Measurements from ENCODE around the gene NINJ1. TPM values are rescaled to one million over a fixed set of nuclear protein-coding genes. Genes with fewer than 3 reads are reported as not detected.
"Not testable (repeated sequence)": the region's sequence is repeated elsewhere in the genome, so short reads cannot be mapped to it uniquely, and the experiment has no call there.

NINJ1 gene
- total and polyA plus RNA-seq, 2 of the 13 experiments (the other 11 are each of a cell fraction or from before 2014, with no cell fraction given), result 81.2 to 92.1 TPM

GRCh38 chr9:93117521-93117920 lies 16.5 kb downstream of the NINJ1 start:
- FAIRE-seq; H3K4me3 ChIP-seq (replicated peaks in 1 of 3; ENCODE audit: insufficient read depth in 1 of 3, low read depth in 2 of 3, low read length in 3 of 3); BruUV-seq (replicated peaks); H3K9me3 ChIP-seq (ENCODE audit: low read length); H3K79me2 ChIP-seq (ENCODE audit: insufficient read depth, low read length); in situ Hi-C loops (cut with HindIII; ENCODE audit: extremely low pct_ligation_motif_present, low pct_unique_long_range_greater_than_20kb); ATAC-seq; H2AFZ ChIP-seq (ENCODE audit: low read length); intact Hi-C loops (cut with micrococcal nuclease; ENCODE audit: unreplicated experiment); H3K27me3 ChIP-seq (ENCODE audit: control insufficient read depth in 1 of 2, insufficient read depth in 2 of 2, low read length in 2 of 2); H3K4me2 ChIP-seq (ENCODE audit: low read depth, low read length); H4K20me1 ChIP-seq (ENCODE audit: insufficient read depth, low read length); H3K27ac ChIP-seq (ENCODE audit: extremely low read length, insufficient read depth, low read length); DNase-seq (ENCODE audit: low spot score); H3K9ac ChIP-seq (ENCODE audit: insufficient read depth, low read depth, low read length); CTCF ChIA-PET (ENCODE audit: low intra/inter-chr PET ratio, low total read pairs): not testable (repeated sequence)
- POLR2A ChIA-PET, result interaction anchor here (4.6 to 13.7 kb wide), 2 partner anchors 10 to 15 kb away, joined by 32 to 195 read pairs; partner anchors contain the start of gene NINJ1
- peaks cover 63% of the 10 kb centered on the region for H3K4me1 ChIP-seq (ENCODE audit: insufficient read depth, low read length)
- peaks cover 7 to 12% of the 10 kb centered on the region in 2 experiments; a peak in 4 of 5 replicates for H3K36me3 ChIP-seq (replicated peaks in 1 of 2; ENCODE audit: control insufficient read depth in 1 of 2, insufficient read depth in 2 of 2, low read length in 2 of 2)
- WGBS (ENCODE audit: low lambda C conversion rate), result 90% methylated on average over 9 of the region's 9 CpGs

GRCh38 chr9:93116072-93116961 lies 17.7 kb downstream of the NINJ1 start:
- Histone ChIP-seq H3K27me3 (ENCODE audit: control insufficient read depth in 1 of 2, insufficient read depth in 2 of 2, low read length in 2 of 2) (no peaks in the 10 kb centered on the region), H4K20me1 (ENCODE audit: insufficient read depth, low read length) (no peaks in the 10 kb centered on the region), H3K4me1 (ENCODE audit: insufficient read depth, low read length) (peaks cover 75% of the 10 kb centered on the region), H3K9ac (ENCODE audit: insufficient read depth, low read depth, low read length) (peak overlapping the region; percentile 70), H3K79me2 (ENCODE audit: insufficient read depth, low read length) (no peaks in the 10 kb centered on the region), H3K36me3 (replicated peaks in 1 of 2; ENCODE audit: control insufficient read depth in 1 of 2, insufficient read depth in 2 of 2, low read length in 2 of 2) (peaks cover 0 to 2% of the 10 kb centered on the region in 2 experiments; a peak in 2 of 5 replicates), H3K4me3 (replicated peaks in 1 of 3; ENCODE audit: insufficient read depth in 1 of 3, low read depth in 2 of 3, low read length in 3 of 3) (peak overlapping the region in 1 of 3 experiments; percentile 46; a peak in 2 of 6 replicates), H3K27ac (ENCODE audit: extremely low read length, insufficient read depth, low read length) (peak overlapping the region; percentile 84), H3K4me2 (ENCODE audit: low read depth, low read length) (peak overlapping the region; percentile 77), H3K9me3 (ENCODE audit: low read length) (no peaks in the 10 kb centered on the region), H2AFZ (ENCODE audit: low read length) (no peak overlapping the region)
- DNase-seq (ENCODE audit: low spot score) (peak; percentile 84), FAIRE-seq (peak; percentile 92), ATAC-seq (peak; percentile 16)
- POLR2A ChIA-PET, result interaction anchor here (0.7 to 13.7 kb wide), 5 partner anchors 11 to 22 kb away, joined by 3 to 195 read pairs (median 4); partner anchors contain the start of genes CARD19 and NINJ1
- in situ Hi-C loops (cut with HindIII; ENCODE audit: extremely low pct_ligation_motif_present, low pct_unique_long_range_greater_than_20kb) (no loop called here), intact Hi-C loops (cut with micrococcal nuclease; ENCODE audit: unreplicated experiment) (no loop called here)
- WGBS (ENCODE audit: low lambda C conversion rate), result 57% methylated on average over 7 of the region's 17 CpGs
- CTCF ChIA-PET (ENCODE audit: low intra/inter-chr PET ratio, low total read pairs), result no interaction called here
- no TSS peak for BruUV-seq (replicated peaks)
- no peak for TF ChIP-seq ZNF800 (CRISPR knock-in tag; IDR thresholded peaks at IDR 0.05)
- TF ChIP-seq SRSF1 (optimal IDR thresholded peaks at IDR 0.05; ENCODE audit: low read depth, low read length), result no peak
- no peak for TF ChIP-seq DBP (CRISPR knock-in tag; IDR thresholded peaks at IDR 0.05; ENCODE audit: not compliant biosample characterization)
- TF ChIP-seq ZC3H4 (CRISPR knock-in tag; IDR thresholded peaks at IDR 0.05; ENCODE audit: borderline replicate concordance), result no peak
- TF ChIP-seq SMYD3 (CRISPR knock-in tag; IDR thresholded peaks at IDR 0.05), result no peak
- TF ChIP-seq KMT2B (CRISPR knock-in tag; IDR thresholded peaks at IDR 0.05), result 0 out of 2 replicates have a peak, but pooled peaks have one; percentile 32
- TF ChIP-seq, protein P1, sequence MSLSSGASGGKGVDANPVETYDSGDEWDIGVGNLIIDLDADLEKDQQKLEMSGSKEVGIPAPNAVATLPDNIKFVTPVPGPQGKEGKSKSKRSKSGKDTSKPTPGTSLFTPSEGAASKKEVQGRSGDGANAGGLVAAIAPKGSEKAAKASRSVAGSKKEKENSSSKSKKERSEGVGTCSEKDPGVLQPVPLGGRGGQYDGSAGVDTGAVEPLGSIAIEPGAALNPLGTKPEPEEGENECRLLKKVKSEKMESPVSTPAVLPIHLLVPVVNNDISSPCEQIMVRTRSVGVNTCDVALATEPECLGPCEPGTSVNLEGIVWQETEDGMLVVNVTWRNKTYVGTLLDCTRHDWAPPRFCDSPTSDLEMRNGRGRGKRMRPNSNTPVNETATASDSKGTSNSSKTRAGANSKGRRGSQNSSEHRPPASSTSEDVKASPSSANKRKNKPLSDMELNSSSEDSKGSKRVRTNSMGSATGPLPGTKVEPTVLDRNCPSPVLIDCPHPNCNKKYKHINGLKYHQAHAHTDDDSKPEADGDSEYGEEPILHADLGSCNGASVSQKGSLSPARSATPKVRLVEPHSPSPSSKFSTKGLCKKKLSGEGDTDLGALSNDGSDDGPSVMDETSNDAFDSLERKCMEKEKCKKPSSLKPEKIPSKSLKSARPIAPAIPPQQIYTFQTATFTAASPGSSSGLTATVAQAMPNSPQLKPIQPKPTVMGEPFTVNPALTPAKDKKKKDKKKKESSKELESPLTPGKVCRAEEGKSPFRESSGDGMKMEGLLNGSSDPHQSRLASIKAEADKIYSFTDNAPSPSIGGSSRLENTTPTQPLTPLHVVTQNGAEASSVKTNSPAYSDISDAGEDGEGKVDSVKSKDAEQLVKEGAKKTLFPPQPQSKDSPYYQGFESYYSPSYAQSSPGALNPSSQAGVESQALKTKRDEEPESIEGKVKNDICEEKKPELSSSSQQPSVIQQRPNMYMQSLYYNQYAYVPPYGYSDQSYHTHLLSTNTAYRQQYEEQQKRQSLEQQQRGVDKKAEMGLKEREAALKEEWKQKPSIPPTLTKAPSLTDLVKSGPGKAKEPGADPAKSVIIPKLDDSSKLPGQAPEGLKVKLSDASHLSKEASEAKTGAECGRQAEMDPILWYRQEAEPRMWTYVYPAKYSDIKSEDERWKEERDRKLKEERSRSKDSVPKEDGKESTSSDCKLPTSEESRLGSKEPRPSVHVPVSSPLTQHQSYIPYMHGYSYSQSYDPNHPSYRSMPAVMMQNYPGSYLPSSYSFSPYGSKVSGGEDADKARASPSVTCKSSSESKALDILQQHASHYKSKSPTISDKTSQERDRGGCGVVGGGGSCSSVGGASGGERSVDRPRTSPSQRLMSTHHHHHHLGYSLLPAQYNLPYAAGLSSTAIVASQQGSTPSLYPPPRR (CRISPR knock-in tag; IDR thresholded peaks at IDR 0.05; ENCODE audit: borderline replicate concordance), result peak; percentile 53; the same call in 1 of the 2 replicates
